HG03095 (cell line): ENCODE measurements around the gene HEBP2.

ENCODE experiments used
- ATAC-seq: cut with Tn5 transposase; IDR thresholded peaks from one replicate; pipeline ENCODE4 v1.9.1; 2021; ENCODE audit warnings: moderate library complexity; ENCODE audit not compliant: unreplicated experiment

Gene HEBP2

GRCh38 chr6:138451043-138451442 is 47.0 kb downstream of the HEBP2 start:
- no peak for ATAC-seq

- peak; percentile 54 for ATAC-seq
These were observed 51.1 kb downstream of the HEBP2 start for GRCh38 chr6:138454981-138455706.

- peak; percentile 85 for ATAC-seq
These were observed 51.9 kb downstream of the HEBP2 start for GRCh38 chr6:138455746-138456400.

- ATAC-seq: no peak
These were observed 52.4 kb downstream of the HEBP2 start for GRCh38 chr6:138456401-138456790.

DNA sequence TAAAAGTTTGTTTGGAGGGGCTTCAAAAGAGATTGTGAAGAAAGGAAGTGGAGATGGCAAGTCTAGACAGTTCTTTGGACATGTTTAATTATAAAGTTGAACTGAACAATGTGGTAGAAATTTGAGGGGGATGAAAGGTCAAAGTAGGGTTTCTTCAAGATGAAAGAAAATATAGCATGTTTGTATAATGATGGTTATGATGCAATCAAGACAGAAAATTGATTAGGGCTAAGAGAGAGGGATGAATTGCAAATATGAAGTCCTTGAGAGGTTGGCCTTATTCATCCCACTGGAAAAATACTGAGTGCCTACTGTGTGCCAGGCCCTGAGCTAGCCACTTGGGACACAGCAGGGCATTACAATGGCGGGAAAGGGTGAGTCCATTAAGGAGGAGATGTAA is 57.6 kb downstream of the HEBP2 start:
- no peak for ATAC-seq

- no peak for ATAC-seq
These were observed 60.1 kb downstream of the HEBP2 start for GRCh38 chr6:138464085-138464484.

- no peak for ATAC-seq
These were observed 61.1 kb downstream of the HEBP2 start for GRCh38 chr6:138465007-138465645.

DNA sequence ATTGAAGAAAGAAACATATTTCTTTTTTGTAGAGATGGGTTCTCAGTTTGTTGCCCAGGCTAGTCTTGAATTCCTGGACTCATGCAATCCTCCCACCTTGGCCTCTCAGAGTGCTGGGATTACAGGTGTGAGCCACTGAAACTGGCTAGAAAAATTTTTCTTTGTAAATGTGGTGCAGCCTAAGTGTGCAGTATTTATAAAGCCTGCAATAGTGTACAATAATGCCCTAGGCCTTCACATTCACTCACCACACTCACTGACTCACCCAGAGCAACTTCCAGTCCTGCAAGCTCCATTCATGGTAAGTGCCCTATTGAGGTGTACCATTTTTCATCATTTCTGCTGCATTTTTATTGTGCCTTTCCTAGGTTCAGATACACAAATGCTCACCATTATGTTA is 63.9 kb downstream of the HEBP2 start:
- no peak for ATAC-seq

GRCh38 chr6:138468320-138469015 is 64.4 kb downstream of the HEBP2 start:
- ATAC-seq: no peak
